GM23338 (cell line): ENCODE results near the gene GNB2. TPM values are rescaled to one million over a fixed set of nuclear protein-coding genes. Genes with fewer than 3 reads are reported as not detected.

ENCODE experiments used
- ATAC-seq: fragments of 200-7000 bp; cut with Tn5 transposase; 3 replicates; pipeline ENCODE4 v1.9.1; 2020
- DNase-seq: peaks from one replicate; pipeline ENCODE4 v3.0.0-alpha.2; 2015; ENCODE audit warnings: low spot score
- H2AFZ ChIP-seq: fragments of 200-600 bp; sonication (generic); 2 replicates; pipeline ENCODE4 v1.8.0; 2016; ENCODE audit warnings: antibody characterized with exemption, mild to moderate bottlenecking, moderate library complexity
- H3F3A ChIP-seq: fragments of 200-600 bp; sonication (generic); replicated peaks from 2 replicates; pipeline ENCODE4 v1.8.0; 2017; ENCODE audit warnings: antibody characterized with exemption, mixed run types, low read depth
- H3K27ac ChIP-seq: fragments of 200-600 bp; sonication (generic); 2 replicates; pipeline ENCODE4 v1.6.1; 2016; ENCODE audit warnings: low read depth
- H3K27me3 ChIP-seq: fragments of 200-600 bp; sonication (generic); 2 replicates; pipeline ENCODE4 v1.8.0; 2016; ENCODE audit warnings: mild to moderate bottlenecking, mixed run types, moderate library complexity; ENCODE audit not compliant: insufficient read depth
- H3K36me3 ChIP-seq: fragments of 200-600 bp; sonication (generic); 2 replicates; pipeline ENCODE4 v1.8.0; 2016; ENCODE audit warnings: mild to moderate bottlenecking; ENCODE audit not compliant: insufficient read depth
- H3K4me1 ChIP-seq: fragments of 200-600 bp; sonication (generic); 2 replicates; pipeline ENCODE4 v1.8.0; 2016; ENCODE audit warnings: mild to moderate bottlenecking, moderate library complexity; ENCODE audit not compliant: insufficient read depth
- H3K4me2 ChIP-seq: fragments of 200-600 bp; sonication (generic); 2 replicates; pipeline ENCODE4 v1.7.1; 2017; ENCODE audit warnings: mixed run types
- H3K4me3 ChIP-seq: fragments of 200-600 bp; sonication (generic); 2 replicates; pipeline ENCODE4 v1.6.1; 2016; ENCODE audit warnings: mixed run types
- H3K79me2 ChIP-seq: fragments of 200-600 bp; sonication (generic); replicated peaks from 2 replicates; pipeline ENCODE4 v1.8.0; 2017; ENCODE audit warnings: mild to moderate bottlenecking; ENCODE audit not compliant: insufficient read depth
- H3K9me2 ChIP-seq: fragments of 200-600 bp; sonication (generic); 2 replicates; pipeline ENCODE4 v1.8.0; 2017; ENCODE audit not compliant: insufficient read depth
- H4K20me1 ChIP-seq: fragments of 200-600 bp; sonication (generic); replicated peaks from 2 replicates; pipeline ENCODE4 v1.8.0; 2017; ENCODE audit warnings: mild to moderate bottlenecking; ENCODE audit not compliant: insufficient read depth
- H3K27ac Mint-ChIP-seq: 2 replicates; pipeline ENCODE4 v1.8.0; 2020; ENCODE audit warnings: inconsistent platforms, mild to moderate bottlenecking, moderate library complexity, mixed read lengths
- H3K27me3 Mint-ChIP-seq: 3 replicates; pipeline ENCODE4 v1.8.0; 2022; ENCODE audit warnings: low read depth, mild to moderate bottlenecking, moderate library complexity, mixed read lengths, inconsistent platforms; ENCODE audit not compliant: insufficient read depth, poor library complexity
- H3K36me3 Mint-ChIP-seq: 3 replicates; pipeline ENCODE4 v1.8.0; 2021; ENCODE audit warnings: low read depth, mild to moderate bottlenecking, inconsistent platforms, moderate library complexity, mixed read lengths
- H3K4me1 Mint-ChIP-seq: 3 replicates; pipeline ENCODE4 v1.8.0; 2020; ENCODE audit warnings: mild to moderate bottlenecking, inconsistent platforms, mixed read lengths
- H3K4me3 Mint-ChIP-seq: 3 replicates; pipeline ENCODE4 v1.8.0; 2021; ENCODE audit warnings: moderate library complexity, mild to moderate bottlenecking, inconsistent platforms, mixed read lengths
- H3K9me3 Mint-ChIP-seq: 3 replicates; pipeline ENCODE4 v1.8.0; 2020; ENCODE audit warnings: moderate library complexity, mild to moderate bottlenecking, inconsistent platforms, mixed read lengths
- CREB1 ChIP-seq: fragments of 250-450 bp; sonication (Bioruptor Pico); IDR thresholded peaks from 2 replicates; pipeline ENCODE4 v1.5.0; 2020; ENCODE audit warnings: low read depth, mild to moderate bottlenecking, moderate library complexity
- CTCF ChIP-seq, 2 experiments: fragments of 200-600 bp in 1 of 2; sonication (generic) in 1 of 2; conservative IDR thresholded peaks; 2 replicates each; pipeline versions ENCODE4 v1.5.1 to v1.6.1; 2016 to 2017; ENCODE audit warnings: antibody characterized with exemption in 2 of 2, low read depth in 2 of 2, mild to moderate bottlenecking in 2 of 2, moderate library complexity in 1 of 2
- ETS1 ChIP-seq: IDR thresholded peaks from 2 replicates; pipeline ENCODE4 v1.6.1; 2016; ENCODE audit warnings: antibody characterized with exemption
- EZH2 ChIP-seq: fragments of 200-600 bp; sonication (generic); IDR thresholded peaks from one replicate; pipeline ENCODE4 v1.8.0; 2017; ENCODE audit warnings: antibody characterized with exemption, mild to moderate bottlenecking, low read depth; ENCODE audit not compliant: unreplicated experiment
- EZH2phosphoT487 ChIP-seq: fragments of 200-600 bp; sonication (generic); IDR thresholded peaks from one replicate; pipeline ENCODE4 v1.8.1; 2018; ENCODE audit warnings: antibody characterized with exemption; ENCODE audit not compliant: unreplicated experiment
- JUNB ChIP-seq: IDR thresholded peaks from one replicate; pipeline ENCODE4 v1.6.1; 2016; ENCODE audit warnings: antibody characterized with exemption; ENCODE audit not compliant: unreplicated experiment
- NANOG ChIP-seq: IDR thresholded peaks from 2 replicates; pipeline ENCODE4 v1.6.1; 2016; ENCODE audit warnings: antibody characterized with exemption, borderline replicate concordance
- POLR2AphosphoS5 ChIP-seq: IDR thresholded peaks from 2 replicates; pipeline ENCODE4 v1.6.1; 2016; ENCODE audit warnings: antibody characterized with exemption, low read depth
- REST ChIP-seq: IDR thresholded peaks from one replicate; pipeline ENCODE4 v1.6.1; 2018; ENCODE audit warnings: antibody characterized with exemption; ENCODE audit not compliant: unreplicated experiment
- ZNF114 ChIP-seq: fragments of 250-450 bp; sonication (Bioruptor Pico); IDR thresholded peaks from 2 replicates; pipeline ENCODE4 v1.5.0; 2020; ENCODE audit warnings: mild to moderate bottlenecking, moderate library complexity
- ZNF331 ChIP-seq: fragments of 250-450 bp; sonication (Bioruptor Pico); IDR thresholded peaks from 2 replicates; pipeline ENCODE4 v1.5.0; 2020; ENCODE audit warnings: low read depth, mild to moderate bottlenecking, moderate library complexity
- polyA plus RNA-seq: library from polyadenylated mRNA; unstranded; fragments of >200 nt; fragmentation: Nextera tagmentation; extraction: Ambion mirVana; gene quantifications from 2 replicates; pipeline ENCODE4 v1.2.1, GENCODE V29; 2016
- total RNA-seq: library from RNA; depleted of rRNA; stranded (reverse); fragments of >200 nt; shearing (Covaris generic); gene quantifications from 2 replicates; pipeline ENCODE4 v1.2.3, GENCODE V29; 2014

Gene GNB2
- total and polyA plus RNA-seq, 2 experiments from 2014 or later, result 112 to 153 TPM

DNA sequence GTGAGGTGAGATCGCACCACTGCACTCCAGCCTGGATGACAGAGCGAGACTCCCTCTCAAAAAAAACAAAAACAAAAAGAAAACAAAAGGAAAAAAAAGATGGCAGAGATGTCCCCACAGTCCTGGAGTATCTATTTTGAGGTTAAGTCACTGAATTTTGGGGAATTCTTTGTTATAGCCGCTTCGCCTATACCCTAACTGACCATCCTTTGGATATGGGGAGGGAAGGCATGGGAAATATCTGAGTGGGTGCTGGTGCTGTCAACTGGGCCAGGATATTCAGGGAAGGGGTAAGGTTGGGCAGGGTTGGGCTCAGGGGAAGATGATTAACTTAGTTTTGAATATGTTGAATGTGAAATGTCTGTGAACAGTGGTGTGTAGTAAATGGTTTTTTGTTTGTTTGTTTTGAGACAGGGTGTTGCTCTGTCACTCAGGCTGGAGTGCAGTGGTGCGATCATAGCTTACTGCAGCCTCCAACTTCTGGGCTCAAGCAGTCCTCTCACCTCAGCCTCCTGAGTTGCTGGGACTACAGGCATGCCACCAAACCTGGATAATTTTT, 8.3 kb upstream of the GNB2 start:
- H3K27me3 ChIP-seq, result no peaks in the 10 kb centered on the region
- Mint-ChIP-seq H3K27ac (no peak overlapping the region), H3K36me3 (no peaks in the 10 kb centered on the region), H3K9me3 (no peaks in the 10 kb centered on the region; the same call in 2 of the 3 replicates), H3K4me1 (peaks cover 3% of the 10 kb centered on the region; the same call in 2 of the 3 replicates), H3K27me3 (peaks cover 7% of the 10 kb centered on the region), H3K4me3 (no peak overlapping the region)
- no peak for ATAC-seq
- no peaks in the 10 kb centered on the region for H3F3A ChIP-seq
- H2AFZ ChIP-seq, result no peak overlapping the region
- DNase-seq, result no peak
- H4K20me1 ChIP-seq, result no peaks in the 10 kb centered on the region
- no peaks in the 10 kb centered on the region for H3K9me2 ChIP-seq
- no peak overlapping the region for H3K4me3 ChIP-seq
- TF ChIP-seq POLR2AphosphoS5 (no peak), JUNB (no peak), CTCF (conservative IDR thresholded peaks at IDR 0.05; ENCODE audit: low read depth in 2 of 2) (no peak), ETS1 (no peak), NANOG (no peak), CREB1 (CRISPR knock-in tag) (no peak), ZNF114 (CRISPR knock-in tag) (no peak), ZNF331 (CRISPR knock-in tag) (no peak), EZH2 (no peak), EZH2phosphoT487 (no peak)
- no peaks in the 10 kb centered on the region for H3K36me3 ChIP-seq
- no peaks in the 10 kb centered on the region for H3K4me1 ChIP-seq
- no peak overlapping the region for H3K27ac ChIP-seq
- no peak overlapping the region for H3K4me2 ChIP-seq
- H3K79me2 ChIP-seq, result no peaks in the 10 kb centered on the region

GRCh38 chr7:100667331-100668068, 6.0 kb upstream of the GNB2 start:
- Histone ChIP-seq H3K27me3 (peaks cover 11% of the 10 kb centered on the region), H2AFZ (no peak overlapping the region), H3K4me2 (no peak overlapping the region), H3K36me3 (no peaks in the 10 kb centered on the region), H3F3A (no peaks in the 10 kb centered on the region), H3K4me1 (no peaks in the 10 kb centered on the region), H3K79me2 (no peaks in the 10 kb centered on the region), H4K20me1 (no peaks in the 10 kb centered on the region), H3K4me3 (no peak overlapping the region), H3K9me2 (no peaks in the 10 kb centered on the region), H3K27ac (no peak overlapping the region)
- H3K36me3 Mint-ChIP-seq, result no peaks in the 10 kb centered on the region
- H3K27me3 Mint-ChIP-seq, result peaks cover 16% of the 10 kb centered on the region
- no peak overlapping the region for H3K4me3 Mint-ChIP-seq
- peaks cover 3% of the 10 kb centered on the region; the same call in 2 of the 3 replicates for H3K4me1 Mint-ChIP-seq
- H3K27ac Mint-ChIP-seq, result no peak overlapping the region
- TF ChIP-seq REST (no peak), EZH2 (no peak), POLR2AphosphoS5 (no peak), ZNF114 (CRISPR knock-in tag) (no peak), JUNB (no peak)
- ATAC-seq, result no peak
- no peaks in the 10 kb centered on the region; the same call in 2 of the 3 replicates for H3K9me3 Mint-ChIP-seq
- DNase-seq, result no peak
